ENCODE results near the gene WBP2.
"Not testable (repeated sequence)": the region's sequence is repeated elsewhere in the genome, so short reads cannot be mapped to it uniquely, and the experiment has no call there.

Gene WBP2

GRCh38 chr17:75865404-75866188 lies 10.5 kb upstream of the WBP2 start:
- DNase-seq, result not testable (repeated sequence)

- DNase-seq, result not testable (repeated sequence)
These were observed 9.8 kb upstream of the WBP2 start for GRCh38 chr17:75864887-75865286.

- no peak for DNase-seq
These were observed 9.3 kb upstream of the WBP2 start for GRCh38 chr17:75864448-75864871.

GRCh38 chr17:75861927-75862317 lies 6.8 kb upstream of the WBP2 start:
- DNase-seq, result no peak

- DNase-seq, result not testable (repeated sequence)
These were observed 4.2 kb upstream of the WBP2 start for GRCh38 chr17:75859358-75859757.

- DNase-seq, result no peak
These were observed 1.1 kb upstream of the WBP2 start for GRCh38 chr17:75856062-75856756.

- DNase-seq, result no peak
These were observed 240 bp downstream of the WBP2 start for GRCh38 chr17:75854881-75855309.

GRCh38 chr17:75854101-75854748 lies 910 bp downstream of the WBP2 start:
- DNase-seq, result no peak

- no peak for DNase-seq
These were observed 1.7 kb downstream of the WBP2 start for GRCh38 chr17:75853433-75853832.

GRCh38 chr17:75851693-75851991 lies 3.5 kb downstream of the WBP2 start:
- not testable (repeated sequence) for DNase-seq

- no peak for DNase-seq
These were observed 4.0 kb downstream of the WBP2 start for GRCh38 chr17:75850928-75851692.

- DNase-seq, result no peak
These were observed 5.4 kb downstream of the WBP2 start for GRCh38 chr17:75849724-75850123.

- DNase-seq, result no peak
These were observed 5.9 kb downstream of the WBP2 start for GRCh38 chr17:75849279-75849646.

GRCh38 chr17:75848523-75849278 lies 6.4 kb downstream of the WBP2 start:
- peak; percentile 84 to 87 for DNase-seq

GRCh38 chr17:75847614-75848522 lies 7.3 kb downstream of the WBP2 start:
- no peak for DNase-seq

- DNase-seq, result no peak
These were observed 8.2 kb downstream of the WBP2 start for GRCh38 chr17:75846692-75847613.

- no peak for DNase-seq
These were observed 9.0 kb downstream of the WBP2 start for GRCh38 chr17:75845933-75846691.

GRCh38 chr17:75845058-75845711 lies 9.9 kb downstream of the WBP2 start:
- DNase-seq, result peak; percentile 51 to 53

GRCh38 chr17:75844530-75845057 lies 10.5 kb downstream of the WBP2 start:
- DNase-seq, result no peak

All from activated CD4-positive, alpha-beta T cell treated with anti-CD3 and anti-CD28 coated beads, Interleukin-2, amount 50 U/mL, for 4 hours (primary cell).